ENCODE data around the gene YTHDF2. TPM values are rescaled to one million over a fixed set of nuclear protein-coding genes. Genes with fewer than 3 reads are reported as not detected.
"Not testable (repeated sequence)": the region's sequence is repeated elsewhere in the genome, so short reads cannot be mapped to it uniquely, and the experiment has no call there.

YTHDF2 gene
- polyA plus RNA-seq, 1 of the 3 experiments (the other 2 are of a cell fraction) = 45.2 TPM

- Histone ChIP-seq H3K4me1 (ENCODE audit: control insufficient read depth in 1 of 2, insufficient read depth in 2 of 2, low read depth in 1 of 2, low read length in 1 of 2) (peaks cover 3 to 6% of the 10 kb centered on the region in 2 experiments; a peak in 3 of 4 replicates), H3K4me3 (ENCODE audit: low read depth in 2 of 2, low read length in 1 of 2) (no peak overlapping the region), H3K27me3 (ENCODE audit: insufficient read depth) (no peaks in the 10 kb centered on the region), H3K9ac (no peak overlapping the region), H3K79me2 (ENCODE audit: insufficient read depth) (no peaks in the 10 kb centered on the region), H3K4me2 (no peak overlapping the region), H3F3A (replicated peaks; ENCODE audit: insufficient read depth) (peaks cover 7% of the 10 kb centered on the region), H4K20me1 (ENCODE audit: insufficient read depth) (no peaks in the 10 kb centered on the region), H3K9me3 (no peaks in the 10 kb centered on the region), H2AFZ (ENCODE audit: low read depth) (peak overlapping the region; percentile 52; the same call in 1 of the 2 replicates), H3K9me2 (no peaks in the 10 kb centered on the region), H3K36me3 (replicated peaks in 1 of 2; ENCODE audit: control insufficient read depth in 1 of 2, insufficient read depth in 2 of 2, low read length in 1 of 2) (peaks cover 5 to 7% of the 10 kb centered on the region in 2 experiments), H3K27ac (ENCODE audit: low read depth in 2 of 2, low read length in 1 of 2) (no peak overlapping the region)
- ChIA-PET POLR2A (no interaction called here), CTCF (interaction anchor here (2.9 kb wide), 1 partner anchor 17 kb away, joined by 11 read pairs; the partner anchor contains the start of gene YTHDF2)
- TF ChIP-seq, protein P1, sequence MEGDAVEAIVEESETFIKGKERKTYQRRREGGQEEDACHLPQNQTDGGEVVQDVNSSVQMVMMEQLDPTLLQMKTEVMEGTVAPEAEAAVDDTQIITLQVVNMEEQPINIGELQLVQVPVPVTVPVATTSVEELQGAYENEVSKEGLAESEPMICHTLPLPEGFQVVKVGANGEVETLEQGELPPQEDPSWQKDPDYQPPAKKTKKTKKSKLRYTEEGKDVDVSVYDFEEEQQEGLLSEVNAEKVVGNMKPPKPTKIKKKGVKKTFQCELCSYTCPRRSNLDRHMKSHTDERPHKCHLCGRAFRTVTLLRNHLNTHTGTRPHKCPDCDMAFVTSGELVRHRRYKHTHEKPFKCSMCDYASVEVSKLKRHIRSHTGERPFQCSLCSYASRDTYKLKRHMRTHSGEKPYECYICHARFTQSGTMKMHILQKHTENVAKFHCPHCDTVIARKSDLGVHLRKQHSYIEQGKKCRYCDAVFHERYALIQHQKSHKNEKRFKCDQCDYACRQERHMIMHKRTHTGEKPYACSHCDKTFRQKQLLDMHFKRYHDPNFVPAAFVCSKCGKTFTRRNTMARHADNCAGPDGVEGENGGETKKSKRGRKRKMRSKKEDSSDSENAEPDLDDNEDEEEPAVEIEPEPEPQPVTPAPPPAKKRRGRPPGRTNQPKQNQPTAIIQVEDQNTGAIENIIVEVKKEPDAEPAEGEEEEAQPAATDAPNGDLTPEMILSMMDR (IDR thresholded peaks at IDR 0.05) = peak; percentile 18; the same call in 1 of the 2 replicates
- TF ChIP-seq TAF1 (IDR thresholded peaks at IDR 0.05; ENCODE audit: borderline replicate concordance, low read depth, low read length) = no peak
- DNase-seq = no peak
These were observed 17.5 kb upstream of the YTHDF2 start for GRCh38 chr1:28719332-28719619.

DNA sequence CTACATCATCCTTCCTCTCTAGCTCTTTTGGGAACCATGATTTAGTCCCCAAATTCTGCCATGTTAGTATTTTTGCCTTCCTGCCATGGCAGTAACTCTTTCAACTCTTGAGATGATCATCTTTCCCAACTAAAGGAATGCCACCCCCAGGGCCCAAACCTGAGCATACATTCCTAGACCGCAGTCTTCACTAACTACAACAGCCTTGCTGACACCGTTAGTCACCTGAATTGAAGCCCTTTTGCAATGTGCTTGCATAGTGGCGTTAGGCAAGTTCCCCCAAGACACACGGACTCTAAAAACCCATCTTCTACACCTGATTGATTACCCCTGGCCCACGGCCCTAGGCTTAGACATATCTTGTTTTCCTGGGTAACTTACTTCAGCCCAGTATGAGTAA, 16.4 kb upstream of the YTHDF2 start:
- H3K79me2 ChIP-seq (ENCODE audit: insufficient read depth) = no peaks in the 10 kb centered on the region
- TF ChIP-seq FOXM1 (IDR thresholded peaks at IDR 0.05; ENCODE audit: low read depth) = no peak
- TF ChIP-seq GABPA (IDR thresholded peaks at IDR 0.05; ENCODE audit: low read depth) = no peak
- H3K9me2 ChIP-seq = no peaks in the 10 kb centered on the region
- no peaks in the 10 kb centered on the region for H3K36me3 ChIP-seq (replicated peaks in 1 of 2; ENCODE audit: control insufficient read depth in 1 of 2, insufficient read depth in 2 of 2, low read length in 1 of 2)
- no peak overlapping the region for H3K27ac ChIP-seq (ENCODE audit: low read depth in 2 of 2, low read length in 1 of 2)
- CTCF ChIA-PET = interaction anchor here (2.9 kb wide), 1 partner anchor 16 kb away, joined by 11 read pairs; the partner anchor contains the start of gene YTHDF2
- no peak overlapping the region for H3K4me2 ChIP-seq
- H3K4me3 ChIP-seq (ENCODE audit: low read depth in 2 of 2, low read length in 1 of 2) = no peak overlapping the region
- H4K20me1 ChIP-seq (ENCODE audit: insufficient read depth) = no peaks in the 10 kb centered on the region
- peaks cover 3 to 6% of the 10 kb centered on the region in 2 experiments; a peak in 3 of 4 replicates for H3K4me1 ChIP-seq (ENCODE audit: control insufficient read depth in 1 of 2, insufficient read depth in 2 of 2, low read depth in 1 of 2, low read length in 1 of 2)
- no peak overlapping the region for H2AFZ ChIP-seq (ENCODE audit: low read depth)
- peaks cover 7% of the 10 kb centered on the region for H3F3A ChIP-seq (replicated peaks; ENCODE audit: insufficient read depth)
- no peaks in the 10 kb centered on the region for H3K9me3 ChIP-seq
- no peaks in the 10 kb centered on the region for H3K27me3 ChIP-seq (ENCODE audit: insufficient read depth)
- H3K9ac ChIP-seq = no peak overlapping the region
- POLR2A ChIA-PET = no interaction called here
- DNase-seq = no peak
- 95% methylated on average over 5 of the region's 5 CpGs for WGBS (ENCODE audit: low lambda C conversion rate)

GRCh38 chr1:28721927-28722326, 14.8 kb upstream of the YTHDF2 start:
- CTCF ChIA-PET = interaction anchor here (1.0 to 6.5 kb wide), 3 partner anchors 14 to 147 kb away, joined by 3 to 47 read pairs (median 11); partner anchors contain the start of gene YTHDF2

DNA sequence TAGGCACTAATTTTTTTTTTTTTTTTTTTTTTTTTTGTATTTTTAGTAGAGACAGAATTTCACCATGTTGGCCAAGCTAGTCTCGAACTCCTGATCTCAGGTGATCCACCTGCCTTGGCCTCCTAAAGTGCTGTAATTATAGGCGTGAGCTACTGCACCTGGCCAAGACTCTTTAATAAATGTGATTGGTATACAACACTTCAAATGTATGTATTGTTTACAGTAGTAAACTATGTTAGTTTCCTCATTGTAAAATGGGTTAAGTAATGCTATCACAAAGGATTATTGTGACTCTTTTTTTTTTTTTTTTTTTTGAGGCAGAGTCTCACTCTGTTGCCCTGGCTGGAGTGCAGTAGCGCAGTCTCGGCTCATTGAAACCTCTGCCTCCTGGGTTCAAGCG, 11.4 kb upstream of the YTHDF2 start:
- CTCF ChIA-PET = interaction anchor here (1.1 to 6.5 kb wide), 2 partner anchors 11 to 27 kb away, joined by 3 to 47 read pairs; partner anchors contain the start of gene YTHDF2
- H3K4me2 ChIP-seq; H3K27ac ChIP-seq (ENCODE audit: low read depth in 2 of 2, low read length in 1 of 2); H4K20me1 ChIP-seq (ENCODE audit: insufficient read depth); H3K36me3 ChIP-seq (replicated peaks in 1 of 2; ENCODE audit: control insufficient read depth in 1 of 2, insufficient read depth in 2 of 2, low read length in 1 of 2); POLR2A ChIA-PET; H3K9me2 ChIP-seq; H3K9me3 ChIP-seq; H3K4me1 ChIP-seq (ENCODE audit: control insufficient read depth in 1 of 2, insufficient read depth in 2 of 2, low read depth in 1 of 2, low read length in 1 of 2); H3K4me3 ChIP-seq (ENCODE audit: low read depth in 2 of 2, low read length in 1 of 2); H3K9ac ChIP-seq; H3K27me3 ChIP-seq (ENCODE audit: insufficient read depth); H2AFZ ChIP-seq (ENCODE audit: low read depth); DNase-seq; H3F3A ChIP-seq (replicated peaks; ENCODE audit: insufficient read depth); H3K79me2 ChIP-seq (ENCODE audit: insufficient read depth): not testable (repeated sequence)
- WGBS (ENCODE audit: low lambda C conversion rate) = 80% methylated on average over 5 of the region's 5 CpGs

More at GRCh38 chr1:28721927-28722326, 14.8 kb upstream of the YTHDF2 start:
- H3K27me3 ChIP-seq (ENCODE audit: insufficient read depth); H3F3A ChIP-seq (replicated peaks; ENCODE audit: insufficient read depth); DNase-seq; H2AFZ ChIP-seq (ENCODE audit: low read depth); H3K4me3 ChIP-seq (ENCODE audit: low read depth in 2 of 2, low read length in 1 of 2); H3K27ac ChIP-seq (ENCODE audit: low read depth in 2 of 2, low read length in 1 of 2); H3K9me3 ChIP-seq; H3K79me2 ChIP-seq (ENCODE audit: insufficient read depth); H3K4me2 ChIP-seq; POLR2A ChIA-PET; H3K9me2 ChIP-seq; H3K4me1 ChIP-seq (ENCODE audit: control insufficient read depth in 1 of 2, insufficient read depth in 2 of 2, low read depth in 1 of 2, low read length in 1 of 2); H3K36me3 ChIP-seq (replicated peaks in 1 of 2; ENCODE audit: control insufficient read depth in 1 of 2, insufficient read depth in 2 of 2, low read length in 1 of 2); H4K20me1 ChIP-seq (ENCODE audit: insufficient read depth); H3K9ac ChIP-seq: not testable (repeated sequence)
- 95% methylated on average over 18 of the region's 18 CpGs for WGBS (ENCODE audit: low lambda C conversion rate)

All from SK-N-SH (cell line).